HFFc6 (cell line): Measurements from ENCODE around the gene DHRS7B. TPM values are rescaled to one million over a fixed set of nuclear protein-coding genes. Genes with fewer than 3 reads are reported as not detected.
A peak's percentile ranks its signal among the peaks of the same experiment; 100 is the strongest.

Experiments
- DNase-seq: peaks from one replicate; pipeline ENCODE4 v3.0.0-alpha.2; 2018
- H3K27ac Mint-ChIP-seq: 2 replicates; pipeline ENCODE4 v1.8.0; 2020; ENCODE audit warnings: mild to moderate bottlenecking, mixed read lengths
- H3K27me3 Mint-ChIP-seq: 2 replicates; pipeline ENCODE4 v1.8.0; 2021; ENCODE audit warnings: mild to moderate bottlenecking, moderate library complexity, mixed read lengths; ENCODE audit not compliant: insufficient read depth
- H3K36me3 Mint-ChIP-seq: 2 replicates; pipeline ENCODE4 v1.8.0; 2021; ENCODE audit warnings: low read depth, mixed read lengths
- H3K4me1 Mint-ChIP-seq: 2 replicates; pipeline ENCODE4 v1.8.0; 2020; ENCODE audit warnings: low read depth, mixed read lengths
- H3K4me3 Mint-ChIP-seq: 2 replicates; pipeline ENCODE4 v1.8.0; 2020; ENCODE audit warnings: mild to moderate bottlenecking, moderate library complexity, mixed read lengths
- H3K9me3 Mint-ChIP-seq: 2 replicates; pipeline ENCODE4 v1.8.0; 2020; ENCODE audit warnings: mild to moderate bottlenecking, mixed read lengths
- total RNA-seq, 6 experiments: library from RNA; stranded (reverse); fragmentation: NEBNext Ultra II Directional; extraction: Animal tissue kit (Norgen Biotek cat#: 25700); gene quantifications; 2 replicates in 1 of 6; 3 replicates in 5 of 6; pipeline ENCODE4 v1.2.3, GENCODE V29; 2021
- TF ChIP-seq, protein P1 (sequence below): fragments of 200-600 bp; sonication (generic); IDR thresholded peaks from 2 replicates; pipeline ENCODE4 v1.5.0; 2021; ENCODE audit warnings: antibody characterized with exemption, mild to moderate bottlenecking

The DHRS7B gene
- total RNA-seq, 6 experiments from 2014 or later: 12.3 to 20.8 (median 14.7) TPM

DNA sequence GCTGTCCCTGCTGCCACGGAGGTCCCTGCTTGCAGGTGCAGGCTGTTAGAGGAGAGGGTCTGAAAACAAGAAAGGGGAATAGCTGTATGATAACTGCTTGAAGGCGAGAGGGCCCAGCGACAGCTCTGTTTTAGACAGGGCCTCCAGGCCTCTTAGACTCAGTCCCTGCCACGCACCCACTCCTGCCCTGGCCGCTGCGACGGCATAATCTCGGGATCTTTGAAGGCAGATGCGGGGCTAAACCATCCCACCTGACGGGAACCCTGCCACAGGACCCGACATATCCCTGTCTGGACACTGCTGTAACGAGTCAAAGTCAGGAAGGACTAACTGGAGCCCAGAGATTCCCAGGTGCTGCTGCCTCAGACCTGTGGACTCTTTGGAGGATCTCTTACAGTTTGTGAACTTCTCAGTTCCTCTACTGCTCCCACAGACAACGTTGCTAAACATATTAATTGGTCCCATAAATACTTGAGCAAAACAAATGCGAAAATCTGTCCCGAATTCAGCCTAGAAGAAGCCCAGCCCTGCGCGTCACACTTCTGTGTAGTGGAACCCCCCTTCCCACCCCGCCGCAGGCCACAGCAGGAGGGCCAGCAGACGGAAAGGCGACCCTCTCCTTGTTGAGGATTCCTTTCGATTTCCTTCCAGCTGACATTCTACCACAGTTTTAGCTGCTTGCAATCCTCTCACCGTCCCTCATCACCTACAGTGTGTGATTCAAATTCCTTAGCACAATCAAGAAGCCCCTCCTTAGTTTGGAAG lies 88.2 kb downstream of the DHRS7B start:
- no peak for DNase-seq
- H3K4me3 Mint-ChIP-seq: peak overlapping the region; percentile 97
- H3K9me3 Mint-ChIP-seq: no peaks in the 10 kb centered on the region
- H3K36me3 Mint-ChIP-seq: peaks cover 7% of the 10 kb centered on the region; the same call in 1 of the 2 replicates
- TF ChIP-seq, protein P1, sequence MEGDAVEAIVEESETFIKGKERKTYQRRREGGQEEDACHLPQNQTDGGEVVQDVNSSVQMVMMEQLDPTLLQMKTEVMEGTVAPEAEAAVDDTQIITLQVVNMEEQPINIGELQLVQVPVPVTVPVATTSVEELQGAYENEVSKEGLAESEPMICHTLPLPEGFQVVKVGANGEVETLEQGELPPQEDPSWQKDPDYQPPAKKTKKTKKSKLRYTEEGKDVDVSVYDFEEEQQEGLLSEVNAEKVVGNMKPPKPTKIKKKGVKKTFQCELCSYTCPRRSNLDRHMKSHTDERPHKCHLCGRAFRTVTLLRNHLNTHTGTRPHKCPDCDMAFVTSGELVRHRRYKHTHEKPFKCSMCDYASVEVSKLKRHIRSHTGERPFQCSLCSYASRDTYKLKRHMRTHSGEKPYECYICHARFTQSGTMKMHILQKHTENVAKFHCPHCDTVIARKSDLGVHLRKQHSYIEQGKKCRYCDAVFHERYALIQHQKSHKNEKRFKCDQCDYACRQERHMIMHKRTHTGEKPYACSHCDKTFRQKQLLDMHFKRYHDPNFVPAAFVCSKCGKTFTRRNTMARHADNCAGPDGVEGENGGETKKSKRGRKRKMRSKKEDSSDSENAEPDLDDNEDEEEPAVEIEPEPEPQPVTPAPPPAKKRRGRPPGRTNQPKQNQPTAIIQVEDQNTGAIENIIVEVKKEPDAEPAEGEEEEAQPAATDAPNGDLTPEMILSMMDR: no peak
- peak overlapping the region; percentile 78 for H3K27ac Mint-ChIP-seq
- no peaks in the 10 kb centered on the region; the same call in 1 of the 2 replicates for H3K27me3 Mint-ChIP-seq
- H3K4me1 Mint-ChIP-seq: peaks cover 60% of the 10 kb centered on the region

DNA sequence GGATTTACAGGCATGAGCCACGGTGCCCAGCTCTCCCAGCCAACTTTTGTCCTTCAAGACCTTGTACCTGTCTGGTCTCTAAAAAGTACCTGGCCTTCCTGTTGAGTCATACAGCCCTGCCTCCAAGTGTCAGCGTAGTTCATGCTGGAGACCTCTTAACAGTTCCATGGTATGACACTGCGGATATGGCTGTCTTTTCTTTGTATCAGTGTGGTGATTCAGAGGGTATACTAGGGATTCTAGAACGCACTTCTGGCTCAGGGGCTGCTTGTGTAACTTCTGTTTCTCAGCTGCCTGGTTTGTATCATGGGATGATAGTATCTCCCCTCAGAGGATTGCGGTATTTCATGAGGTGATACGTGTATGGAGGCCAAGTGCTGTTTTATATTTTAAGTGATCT lies 89.2 kb downstream of the DHRS7B start:
- peak overlapping the region; percentile 45 for H3K27ac Mint-ChIP-seq
- H3K27me3 Mint-ChIP-seq: no peaks in the 10 kb centered on the region; the same call in 1 of the 2 replicates
- H3K4me3 Mint-ChIP-seq: peak overlapping the region; percentile 97
- no peaks in the 10 kb centered on the region for H3K9me3 Mint-ChIP-seq
- peaks cover 3% of the 10 kb centered on the region; the same call in 1 of the 2 replicates for H3K36me3 Mint-ChIP-seq
- peaks cover 51% of the 10 kb centered on the region for H3K4me1 Mint-ChIP-seq
- no peak for DNase-seq
- TF ChIP-seq, protein P1: no peak

GRCh38 chr17:21217346-21217745 lies 90.6 kb downstream of the DHRS7B start:
- Mint-ChIP-seq H3K27ac (no peak overlapping the region), H3K4me3 (no peak overlapping the region)
- TF ChIP-seq, protein P1: no peak

DNA sequence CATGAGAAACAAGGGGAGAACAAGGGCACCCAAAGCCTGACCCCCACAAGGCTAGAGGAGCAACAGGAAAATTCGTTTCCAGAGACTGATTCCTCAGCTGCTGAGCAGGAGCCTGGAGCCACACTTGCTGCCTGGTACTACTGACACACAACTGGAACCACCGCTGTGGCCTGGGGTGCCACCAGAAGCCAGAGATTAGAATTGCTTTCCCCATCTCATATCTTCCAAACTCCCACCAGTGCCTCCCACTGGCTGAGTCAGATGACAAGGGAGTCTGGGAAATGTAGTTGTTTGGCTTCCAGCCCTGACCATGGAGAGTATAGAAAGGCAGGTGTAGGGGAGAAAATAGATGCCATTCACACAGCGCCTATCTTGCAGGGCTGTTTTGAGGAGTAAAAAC lies 91.3 kb downstream of the DHRS7B start:
- Mint-ChIP-seq H3K4me3 (no peak overlapping the region), H3K9me3 (no peaks in the 10 kb centered on the region), H3K4me1 (peaks cover 32% of the 10 kb centered on the region), H3K27ac (no peak overlapping the region), H3K27me3 (no peaks in the 10 kb centered on the region; the same call in 1 of the 2 replicates), H3K36me3 (peaks cover 15% of the 10 kb centered on the region)
- TF ChIP-seq, protein P1: no peak; the same call in 1 of the 2 replicates
- no peak for DNase-seq

More at GRCh38 chr17:21217346-21217745, 90.6 kb downstream of the DHRS7B start:
- Mint-ChIP-seq H3K27me3 (no peaks in the 10 kb centered on the region; the same call in 1 of the 2 replicates), H3K36me3 (peaks cover 15% of the 10 kb centered on the region), H3K9me3 (no peaks in the 10 kb centered on the region), H3K4me1 (peaks cover 40% of the 10 kb centered on the region)
- no peak for DNase-seq

GRCh38 chr17:21218831-21219380 lies 92.1 kb downstream of the DHRS7B start:
- Mint-ChIP-seq H3K9me3 (no peaks in the 10 kb centered on the region), H3K27ac (no peak overlapping the region), H3K4me3 (no peak overlapping the region), H3K36me3 (peaks cover 12% of the 10 kb centered on the region), H3K4me1 (peaks cover 32% of the 10 kb centered on the region), H3K27me3 (no peaks in the 10 kb centered on the region; the same call in 1 of the 2 replicates)
- TF ChIP-seq, protein P1: no peak
- no peak for DNase-seq
